Fibroblast of mammary gland (primary cell): ENCODE data around the gene ANKFY1.

ENCODE experiments used
- DNase-seq: peaks from one replicate; pipeline ENCODE4 v3.0.0-alpha.2; 2010; ENCODE audit warnings: low read depth
- H3K4me3 ChIP-seq: 2 replicates; pipeline ENCODE4 v1.5.1; 2011; ENCODE audit warnings: low read depth, mild to moderate bottlenecking, low read length, moderate library complexity; ENCODE audit not compliant: control insufficient read depth
- CTCF ChIP-seq: conservative IDR thresholded peaks from 2 replicates; pipeline ENCODE4 v1.5.1; 2011; ENCODE audit warnings: low read depth, low read length, inconsistent platforms; ENCODE audit not compliant: control insufficient read depth, insufficient read depth

Gene ANKFY1

GRCh38 chr17:4155980-4156620 lies 107.7 kb downstream of the ANKFY1 start:
- DNase-seq, result no peak
- no peak overlapping the region for H3K4me3 ChIP-seq
- no peak for TF ChIP-seq CTCF

GRCh38 chr17:4154201-4154600 lies 109.6 kb downstream of the ANKFY1 start:
- H3K4me3 ChIP-seq, result no peak overlapping the region
- DNase-seq, result no peak
- no peak for TF ChIP-seq CTCF

GRCh38 chr17:4152471-4152870 lies 111.3 kb downstream of the ANKFY1 start:
- peak; percentile 73 for DNase-seq
- TF ChIP-seq CTCF, result no peak

GRCh38 chr17:4150096-4150495 lies 113.7 kb downstream of the ANKFY1 start:
- no peak overlapping the region for H3K4me3 ChIP-seq
- no peak for TF ChIP-seq CTCF
- no peak for DNase-seq

More at GRCh38 chr17:4152471-4152870, 111.3 kb downstream of the ANKFY1 start:
- no peak overlapping the region for H3K4me3 ChIP-seq

- no peak for DNase-seq
- TF ChIP-seq CTCF, result no peak
- no peak overlapping the region for H3K4me3 ChIP-seq
Observed at GRCh38 chr17:4148611-4149308, 115.0 kb downstream of the ANKFY1 start.

- no peak overlapping the region for H3K4me3 ChIP-seq
- peak; percentile 17 for DNase-seq
- TF ChIP-seq CTCF, result no peak
Observed at GRCh38 chr17:4147751-4148310, 115.9 kb downstream of the ANKFY1 start.
